Osteoblast (primary cell): ENCODE data around the gene CRADD. TPM values are rescaled to one million over a fixed set of nuclear protein-coding genes. Genes with fewer than 3 reads are reported as not detected.
A peak's percentile ranks its signal among the peaks of the same experiment; 100 is the strongest.
"Not testable (repeated sequence)": the region's sequence is repeated elsewhere in the genome, so short reads cannot be mapped to it uniquely, and the experiment has no call there.

Experiments used
- DNase-seq: peaks from one replicate; pipeline ENCODE4 v3.0.0; 2011; ENCODE audit warnings: low spot score, mixed read lengths; ENCODE audit not compliant: insufficient read length; ENCODE audit errors: missing footprints
- H2AFZ ChIP-seq: 2 replicates; pipeline ENCODE4 v1.6.0; 2011; ENCODE audit warnings: mild to moderate bottlenecking, low read length
- H3K27ac ChIP-seq: 2 replicates; pipeline ENCODE4 v1.5.1; 2011; ENCODE audit warnings: mild to moderate bottlenecking, low read depth, low read length, moderate library complexity
- H3K27me3 ChIP-seq: 2 replicates; pipeline ENCODE4 v1.6.0; 2012; ENCODE audit warnings: mild to moderate bottlenecking, control low read depth, inconsistent platforms, low read length, moderate library complexity; ENCODE audit not compliant: insufficient read depth
- H3K36me3 ChIP-seq: 2 replicates; pipeline ENCODE4 v1.5.1; 2011; ENCODE audit warnings: mild to moderate bottlenecking, low read length, control low read depth, moderate library complexity; ENCODE audit not compliant: insufficient read depth
- H3K4me1 ChIP-seq: 2 replicates; pipeline ENCODE4 v1.5.1; 2011; ENCODE audit warnings: mild to moderate bottlenecking, low read length, control low read depth, moderate library complexity; ENCODE audit not compliant: insufficient read depth
- H3K4me2 ChIP-seq: 2 replicates; pipeline ENCODE4 v1.6.0; 2011; ENCODE audit warnings: mild to moderate bottlenecking, low read length; ENCODE audit not compliant: insufficient read depth
- H3K4me3 ChIP-seq: fragments of 200-600 bp; sonication (generic); 3 replicates; pipeline ENCODE4 v1.5.1; 2012; ENCODE audit warnings: mild to moderate bottlenecking, low read length, inconsistent platforms; ENCODE audit not compliant: insufficient read depth
- H3K79me2 ChIP-seq: 2 replicates; pipeline ENCODE4 v1.6.0; 2012; ENCODE audit warnings: mild to moderate bottlenecking, low read length, control low read depth, inconsistent platforms; ENCODE audit not compliant: insufficient read depth
- H3K9me3 ChIP-seq: 2 replicates; pipeline ENCODE4 v1.5.1; 2011; ENCODE audit warnings: low read depth, low read length, control low read depth
- H4K20me1 ChIP-seq: 2 replicates; pipeline ENCODE4 v1.6.0; 2012; ENCODE audit warnings: mild to moderate bottlenecking, low read length, control low read depth; ENCODE audit not compliant: insufficient read depth
- total RNA-seq: library from RNA; depleted of rRNA; stranded (reverse); fragments of >200 nt; gene quantifications from 2 replicates; pipeline ENCODE4 v1.2.3, GENCODE V29; 2012
- TF ChIP-seq, protein P1 (sequence below): IDR thresholded peaks from 2 replicates; pipeline ENCODE4 v1.5.1; 2011; ENCODE audit warnings: mild to moderate bottlenecking, low read depth, low read length, moderate library complexity; ENCODE audit errors: extremely low read depth

Gene CRADD
- total RNA-seq, 1 donor, result 15.6 TPM

GRCh38 chr12:93638095-93638494, 39.1 kb upstream of the CRADD start:
- no peak overlapping the region for H3K4me2 ChIP-seq
- H3K27me3 ChIP-seq, result no peaks in the 10 kb centered on the region
- no peaks in the 10 kb centered on the region for H3K36me3 ChIP-seq
- H3K27ac ChIP-seq, result no peak overlapping the region
- H3K4me3 ChIP-seq, result no peak overlapping the region
- no peaks in the 10 kb centered on the region for H3K79me2 ChIP-seq
- H3K9me3 ChIP-seq, result no peaks in the 10 kb centered on the region
- peaks cover 9% of the 10 kb centered on the region for H3K4me1 ChIP-seq
- peak; percentile 66 for DNase-seq
- H4K20me1 ChIP-seq, result no peaks in the 10 kb centered on the region
- TF ChIP-seq, protein P1, sequence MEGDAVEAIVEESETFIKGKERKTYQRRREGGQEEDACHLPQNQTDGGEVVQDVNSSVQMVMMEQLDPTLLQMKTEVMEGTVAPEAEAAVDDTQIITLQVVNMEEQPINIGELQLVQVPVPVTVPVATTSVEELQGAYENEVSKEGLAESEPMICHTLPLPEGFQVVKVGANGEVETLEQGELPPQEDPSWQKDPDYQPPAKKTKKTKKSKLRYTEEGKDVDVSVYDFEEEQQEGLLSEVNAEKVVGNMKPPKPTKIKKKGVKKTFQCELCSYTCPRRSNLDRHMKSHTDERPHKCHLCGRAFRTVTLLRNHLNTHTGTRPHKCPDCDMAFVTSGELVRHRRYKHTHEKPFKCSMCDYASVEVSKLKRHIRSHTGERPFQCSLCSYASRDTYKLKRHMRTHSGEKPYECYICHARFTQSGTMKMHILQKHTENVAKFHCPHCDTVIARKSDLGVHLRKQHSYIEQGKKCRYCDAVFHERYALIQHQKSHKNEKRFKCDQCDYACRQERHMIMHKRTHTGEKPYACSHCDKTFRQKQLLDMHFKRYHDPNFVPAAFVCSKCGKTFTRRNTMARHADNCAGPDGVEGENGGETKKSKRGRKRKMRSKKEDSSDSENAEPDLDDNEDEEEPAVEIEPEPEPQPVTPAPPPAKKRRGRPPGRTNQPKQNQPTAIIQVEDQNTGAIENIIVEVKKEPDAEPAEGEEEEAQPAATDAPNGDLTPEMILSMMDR, result no peak
- H2AFZ ChIP-seq, result no peak overlapping the region

- Histone ChIP-seq H3K79me2 (no peaks in the 10 kb centered on the region), H4K20me1 (no peaks in the 10 kb centered on the region), H3K9me3 (no peaks in the 10 kb centered on the region), H3K4me2 (no peak overlapping the region), H3K27ac (no peak overlapping the region), H3K27me3 (no peaks in the 10 kb centered on the region), H3K4me1 (peaks cover 5% of the 10 kb centered on the region), H2AFZ (no peak overlapping the region), H3K36me3 (no peaks in the 10 kb centered on the region), H3K4me3 (no peak overlapping the region)
- DNase-seq, result no peak
- TF ChIP-seq, protein P1, result no peak
Observed at GRCh38 chr12:93638954-93639353, 38.2 kb upstream of the CRADD start.

DNA sequence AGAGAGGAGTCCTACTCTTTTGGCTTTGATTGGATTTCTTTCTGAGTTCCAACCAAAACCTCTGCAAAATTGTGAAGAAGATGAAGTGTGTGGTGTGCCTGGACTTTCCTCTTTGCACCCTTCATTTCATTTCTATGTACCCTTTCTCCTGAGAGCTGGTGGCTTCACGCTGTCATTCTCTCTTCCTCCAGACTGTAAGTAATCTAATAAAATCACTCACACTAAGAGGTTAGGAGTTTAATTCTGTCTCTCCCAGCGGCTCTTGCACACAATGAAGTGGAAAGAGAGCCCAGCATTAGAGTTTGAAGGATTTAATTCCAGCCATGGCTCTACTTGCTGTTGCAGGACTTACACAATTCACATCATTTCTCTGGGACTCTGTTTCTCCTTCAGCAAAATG, 37.8 kb upstream of the CRADD start:
- no peaks in the 10 kb centered on the region for H3K79me2 ChIP-seq
- H3K4me3 ChIP-seq, result no peak overlapping the region
- DNase-seq, result no peak
- no peaks in the 10 kb centered on the region for H4K20me1 ChIP-seq
- no peaks in the 10 kb centered on the region for H3K9me3 ChIP-seq
- no peaks in the 10 kb centered on the region for H3K27me3 ChIP-seq
- H3K27ac ChIP-seq, result no peak overlapping the region
- H2AFZ ChIP-seq, result no peak overlapping the region
- peaks cover 2% of the 10 kb centered on the region for H3K4me1 ChIP-seq
- H3K4me2 ChIP-seq, result no peak overlapping the region
- no peaks in the 10 kb centered on the region for H3K36me3 ChIP-seq
- TF ChIP-seq, protein P1, result no peak

DNA sequence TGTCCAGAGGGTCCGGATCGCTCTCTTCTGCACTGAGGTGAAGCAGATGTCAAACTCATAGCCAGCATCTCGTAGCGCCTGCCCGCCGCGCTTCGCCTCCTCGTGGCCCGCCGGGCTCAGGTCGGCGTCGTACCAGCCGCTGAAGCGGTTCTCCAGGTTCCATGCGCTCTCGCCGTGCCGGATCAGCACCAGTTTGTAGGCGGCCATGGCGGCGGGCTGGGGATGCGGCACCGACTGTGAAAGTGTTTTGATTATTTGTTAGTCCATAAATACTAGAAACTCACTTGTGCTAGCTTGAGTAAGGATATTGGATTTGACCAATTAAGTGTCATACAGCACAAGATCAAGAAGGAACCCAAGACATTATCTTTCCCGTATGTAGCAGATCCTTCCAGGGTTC, 35.8 kb upstream of the CRADD start:
- H3K4me2 ChIP-seq, H3K27me3 ChIP-seq, DNase-seq, H3K79me2 ChIP-seq, H3K27ac ChIP-seq, H2AFZ ChIP-seq, H4K20me1 ChIP-seq, H3K36me3 ChIP-seq, H3K9me3 ChIP-seq, H3K4me1 ChIP-seq, H3K4me3 ChIP-seq: not testable (repeated sequence)
